Measurements from ENCODE around the gene EIF4ENIF1. TPM values are rescaled to one million over a fixed set of nuclear protein-coding genes. Genes with fewer than 3 reads are reported as not detected.
"Not testable (repeated sequence)": the region's sequence is repeated elsewhere in the genome, so short reads cannot be mapped to it uniquely, and the experiment has no call there.

Gene EIF4ENIF1
- total and polyA plus RNA-seq, 8 donors: 7.8 to 32.6 (median 11.5) TPM

GRCh38 chr22:31496007-31496734 is 6.5 kb upstream of the EIF4ENIF1 start, which contains the start of gene SFI1:
SFI1 (plus strand) TSS chr22:31496536; CDS start chr22:31508285, 11,749 bp downstream.
- TF ChIP-seq, protein P1, sequence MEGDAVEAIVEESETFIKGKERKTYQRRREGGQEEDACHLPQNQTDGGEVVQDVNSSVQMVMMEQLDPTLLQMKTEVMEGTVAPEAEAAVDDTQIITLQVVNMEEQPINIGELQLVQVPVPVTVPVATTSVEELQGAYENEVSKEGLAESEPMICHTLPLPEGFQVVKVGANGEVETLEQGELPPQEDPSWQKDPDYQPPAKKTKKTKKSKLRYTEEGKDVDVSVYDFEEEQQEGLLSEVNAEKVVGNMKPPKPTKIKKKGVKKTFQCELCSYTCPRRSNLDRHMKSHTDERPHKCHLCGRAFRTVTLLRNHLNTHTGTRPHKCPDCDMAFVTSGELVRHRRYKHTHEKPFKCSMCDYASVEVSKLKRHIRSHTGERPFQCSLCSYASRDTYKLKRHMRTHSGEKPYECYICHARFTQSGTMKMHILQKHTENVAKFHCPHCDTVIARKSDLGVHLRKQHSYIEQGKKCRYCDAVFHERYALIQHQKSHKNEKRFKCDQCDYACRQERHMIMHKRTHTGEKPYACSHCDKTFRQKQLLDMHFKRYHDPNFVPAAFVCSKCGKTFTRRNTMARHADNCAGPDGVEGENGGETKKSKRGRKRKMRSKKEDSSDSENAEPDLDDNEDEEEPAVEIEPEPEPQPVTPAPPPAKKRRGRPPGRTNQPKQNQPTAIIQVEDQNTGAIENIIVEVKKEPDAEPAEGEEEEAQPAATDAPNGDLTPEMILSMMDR (IDR thresholded peaks at IDR 0.05): peak in 1 of 7 experiments; percentile 29
- TF ChIP-seq EP300 (IDR thresholded peaks at IDR 0.05) (no peak), POLR2AphosphoS5 (IDR thresholded peaks at IDR 0.05) (peak; percentile 51 to 73 (median 53))
- peaks cover 0 to 6% (median 2%) of the 10 kb centered on the region in 4 donors for H3K36me3 ChIP-seq
- H3K9me3 ChIP-seq: no peaks in the 10 kb centered on the region
- intact Hi-C loops (cut with DNase I; ENCODE audit: low total_unique reads): no loop called here
- 0 to 1% (median 0%) methylated on average over 29 to 70 of the region's 70 CpGs for WGBS, 5 donors
- DNase-seq: peak; percentile 92 to 97
- no peaks in the 10 kb centered on the region for H3K27me3 ChIP-seq
- peak within 1 kb of the TSS; percentile 72 to 88 (median 82) for H3K4me3 ChIP-seq
- peaks cover 8 to 35% (median 20%) of the 10 kb centered on the region in 4 donors for H3K4me1 ChIP-seq
- H3K27ac ChIP-seq: peak within 1 kb of the TSS; percentile 83 to 89 (median 84)

DNA sequence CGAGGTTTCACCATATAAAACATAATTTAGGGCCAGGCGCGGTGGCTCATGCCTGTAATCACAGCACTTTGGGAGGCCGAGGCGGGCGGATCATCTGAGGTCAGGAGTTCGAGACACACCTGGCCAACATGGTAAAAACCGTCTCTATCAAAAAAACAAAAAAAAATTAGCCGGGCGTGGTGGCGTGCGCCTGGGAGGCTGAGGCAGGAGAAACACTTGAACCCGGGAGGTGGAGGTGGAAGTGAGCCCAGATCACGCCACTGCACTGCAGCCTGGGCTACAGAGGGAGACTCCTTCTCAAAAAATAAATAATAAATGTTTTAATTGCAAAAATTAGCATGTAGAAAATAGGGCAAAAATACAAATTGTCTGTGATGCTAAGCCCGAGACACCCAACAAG is 5.7 kb upstream of the EIF4ENIF1 start:
- WGBS, 5 donors: 46 to 61% (median 53%) methylated on average over 15 of the region's 15 CpGs
- H3K4me3 ChIP-seq: peak overlapping the region; percentile 72 to 88 (median 82)
- H3K9me3 ChIP-seq: no peaks in the 10 kb centered on the region

DNA sequence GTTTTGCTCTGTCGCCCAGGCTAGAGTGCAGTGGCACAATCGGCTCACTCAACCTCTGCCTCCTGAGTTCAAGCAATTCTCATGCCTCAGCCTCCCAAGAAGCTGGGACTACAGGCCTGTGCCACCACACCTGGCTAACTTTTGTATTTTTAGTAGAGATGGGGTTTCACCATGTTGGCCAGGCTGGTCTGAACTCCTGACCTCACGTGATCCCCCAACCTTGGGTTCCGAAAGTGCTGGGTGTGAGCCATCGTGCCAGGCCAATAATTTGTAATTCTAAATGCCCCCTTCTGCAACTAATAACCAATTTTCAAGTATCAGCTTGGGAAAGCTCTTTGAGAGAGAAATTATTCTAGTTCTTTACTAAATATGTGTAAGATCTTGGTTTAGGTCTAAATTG is 3.7 kb upstream of the EIF4ENIF1 start:
- 95 to 98% (median 96%) methylated on average over 5 of the region's 5 CpGs for WGBS, 5 donors
- H3K27ac ChIP-seq: peak overlapping the region in 2 of 5 donors; percentile 41 to 43
- H3K36me3 ChIP-seq; DNase-seq; H3K4me3 ChIP-seq; intact Hi-C loops (cut with DNase I; ENCODE audit: low total_unique reads); H3K9me3 ChIP-seq; H3K27me3 ChIP-seq: not testable (repeated sequence)
- peaks cover 17 to 51% (median 36%) of the 10 kb centered on the region in 4 donors for H3K4me1 ChIP-seq

More for the DNA sequence above, 5.7 kb upstream of the EIF4ENIF1 start:
- H3K4me1 ChIP-seq: peaks cover 13 to 43% (median 27%) of the 10 kb centered on the region in 4 donors
- H3K27ac ChIP-seq: peak overlapping the region in 4 of 5 donors; percentile 83 to 89 (median 86)
- no peak for DNase-seq
- H3K27me3 ChIP-seq: no peaks in the 10 kb centered on the region
- TF ChIP-seq EP300 (IDR thresholded peaks at IDR 0.05) (no peak), POLR2A (IDR thresholded peaks at IDR 0.05) (no peak), POLR2AphosphoS5 (IDR thresholded peaks at IDR 0.05) (no peak)
- TF ChIP-seq, protein P1 (IDR thresholded peaks at IDR 0.05): no peak
- H3K36me3 ChIP-seq: no peaks in the 10 kb centered on the region
- intact Hi-C loops (cut with DNase I; ENCODE audit: low total_unique reads): no loop called here

- no peak for TF ChIP-seq POLR2A (IDR thresholded peaks at IDR 0.05)
- TF ChIP-seq EP300 (IDR thresholded peaks at IDR 0.05): no peak
- TF ChIP-seq, protein P1 (IDR thresholded peaks at IDR 0.05): no peak
- no peak for TF ChIP-seq POLR2AphosphoS5 (IDR thresholded peaks at IDR 0.05)
- DNase-seq: no peak
- Histone ChIP-seq H3K4me1 (peaks cover 22 to 55% (median 46%) of the 10 kb centered on the region in 4 donors), H3K27me3 (no peaks in the 10 kb centered on the region), H3K9me3 (no peaks in the 10 kb centered on the region), H3K27ac (peak overlapping the region in 3 of 5 donors; percentile 94 to 99 (median 95)), H3K36me3 (peaks cover 4 to 11% (median 6%) of the 10 kb centered on the region in 4 donors), H3K4me3 (no peak overlapping the region)
- 74 to 90% (median 84%) methylated on average over 3 of the region's 3 CpGs for WGBS, 5 donors
- intact Hi-C loops (cut with DNase I; ENCODE audit: low total_unique reads): no loop called here
Observed at GRCh38 chr22:31492151-31492550, 2.5 kb upstream of the EIF4ENIF1 start.

Data from stomach (tissue), 9 donors.